NCI-H1105 treated with DMSO at 0.1 percent for 48 hours (cell line): ENCODE measurements around the gene CCDC136.

Experiments used
- DNase-seq: peaks from one replicate; lab custom pipeline; 2025; lab: John Stamatoyannopoulos, UW

CCDC136 gene

GRCh38 chr7:128844777-128845311, 53.1 kb downstream of the CCDC136 start:
- DNase-seq, result no peak

- DNase-seq, result no peak
Measured at GRCh38 chr7:128845475-128845874, 53.7 kb downstream of the CCDC136 start.

GRCh38 chr7:128845987-128846386, 54.2 kb downstream of the CCDC136 start:
- DNase-seq, result no peak

GRCh38 chr7:128846781-128847444, 55.1 kb downstream of the CCDC136 start:
- DNase-seq, result no peak

- DNase-seq, result no peak
Measured at GRCh38 chr7:128847721-128848211, 56.0 kb downstream of the CCDC136 start.

- DNase-seq, result no peak
Measured at GRCh38 chr7:128848289-128849155, 56.8 kb downstream of the CCDC136 start.

- no peak for DNase-seq
Measured at GRCh38 chr7:128849156-128849515, 57.4 kb downstream of the CCDC136 start.

GRCh38 chr7:128849804-128850490, 58.2 kb downstream of the CCDC136 start:
- no peak for DNase-seq

GRCh38 chr7:128852537-128853254, 60.9 kb downstream of the CCDC136 start:
- no peak for DNase-seq

GRCh38 chr7:128853799-128854198, 62.0 kb downstream of the CCDC136 start:
- no peak for DNase-seq

GRCh38 chr7:128854396-128854795, 62.6 kb downstream of the CCDC136 start:
- DNase-seq, result no peak

GRCh38 chr7:128855559-128855958, 63.8 kb downstream of the CCDC136 start:
- no peak for DNase-seq

GRCh38 chr7:128856001-128856718, 64.4 kb downstream of the CCDC136 start:
- no peak for DNase-seq

GRCh38 chr7:128858380-128859231, 66.8 kb downstream of the CCDC136 start:
- DNase-seq, result no peak

GRCh38 chr7:128859232-128860157, 67.7 kb downstream of the CCDC136 start:
- no peak for DNase-seq

GRCh38 chr7:128860158-128861073, 68.6 kb downstream of the CCDC136 start:
- no peak for DNase-seq

GRCh38 chr7:128861957-128862570, 70.3 kb downstream of the CCDC136 start:
- DNase-seq, result no peak
